BE2C (cell line): ENCODE data around the gene FYTTD1.

Experiments
- DNase-seq: peaks from one replicate; pipeline ENCODE4 v3.0.0-alpha.2; 2020
- H3K27me3 ChIP-seq: fragments of 250-450 bp; sonication (Bioruptor Pico); 2 replicates; pipeline ENCODE4 v1.5.1; 2020; ENCODE audit warnings: mild to moderate bottlenecking
- H3K36me3 ChIP-seq: fragments of 250-450 bp; sonication (Bioruptor Pico); 2 replicates; pipeline ENCODE4 v1.5.1; 2020; ENCODE audit warnings: mild to moderate bottlenecking
- H3K4me1 ChIP-seq: fragments of 250-450 bp; sonication (Bioruptor Pico); 2 replicates; pipeline ENCODE4 v1.5.1; 2020
- H3K4me3 ChIP-seq: 2 replicates; pipeline ENCODE4 v1.5.1; 2011; ENCODE audit warnings: low read depth, low read length
- H3K9me3 ChIP-seq: fragments of 250-450 bp; sonication (Bioruptor Pico); 2 replicates; pipeline ENCODE4 v1.5.1; 2020
- TF ChIP-seq, protein P1 (sequence below): IDR thresholded peaks from 2 replicates; pipeline ENCODE4 v1.5.1; 2012; ENCODE audit warnings: mild to moderate bottlenecking, low read depth, low read length

FYTTD1 gene

GRCh38 chr3:197736491-197737318 lies 13.0 kb upstream of the FYTTD1 start, which contains the start of gene RUBCN:
Gene RUBCN, minus strand, starts transcription at chr3:197736904. Its CDS starts 185 bp downstream, at chr3:197736719.
- peak within 1 kb of the TSS; percentile 74 for H3K4me3 ChIP-seq
- H3K4me1 ChIP-seq: no peaks in the 10 kb centered on the region

DNA sequence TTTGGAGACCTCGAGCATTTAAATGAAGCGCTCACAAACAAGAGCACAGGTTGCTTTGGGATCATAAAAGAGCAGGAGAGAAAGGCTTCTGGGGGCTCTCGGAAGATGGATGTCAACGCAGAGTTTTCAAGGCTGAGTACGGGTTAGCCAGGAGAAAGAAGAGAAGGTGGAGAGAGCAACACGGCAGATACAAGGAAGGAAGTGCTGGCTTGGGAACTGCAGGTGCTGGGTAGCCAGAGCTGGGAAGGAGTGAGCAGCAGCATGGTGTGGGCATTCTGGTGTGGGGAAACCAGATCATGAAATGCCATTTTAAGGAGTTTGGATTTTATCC lies 12.4 kb upstream of the FYTTD1 start:
- Histone ChIP-seq H3K36me3 (no peaks in the 10 kb centered on the region), H3K4me3 (peak overlapping the region; percentile 74), H3K9me3 (no peaks in the 10 kb centered on the region), H3K4me1 (no peaks in the 10 kb centered on the region), H3K27me3 (no peaks in the 10 kb centered on the region)
- TF ChIP-seq, protein P1, sequence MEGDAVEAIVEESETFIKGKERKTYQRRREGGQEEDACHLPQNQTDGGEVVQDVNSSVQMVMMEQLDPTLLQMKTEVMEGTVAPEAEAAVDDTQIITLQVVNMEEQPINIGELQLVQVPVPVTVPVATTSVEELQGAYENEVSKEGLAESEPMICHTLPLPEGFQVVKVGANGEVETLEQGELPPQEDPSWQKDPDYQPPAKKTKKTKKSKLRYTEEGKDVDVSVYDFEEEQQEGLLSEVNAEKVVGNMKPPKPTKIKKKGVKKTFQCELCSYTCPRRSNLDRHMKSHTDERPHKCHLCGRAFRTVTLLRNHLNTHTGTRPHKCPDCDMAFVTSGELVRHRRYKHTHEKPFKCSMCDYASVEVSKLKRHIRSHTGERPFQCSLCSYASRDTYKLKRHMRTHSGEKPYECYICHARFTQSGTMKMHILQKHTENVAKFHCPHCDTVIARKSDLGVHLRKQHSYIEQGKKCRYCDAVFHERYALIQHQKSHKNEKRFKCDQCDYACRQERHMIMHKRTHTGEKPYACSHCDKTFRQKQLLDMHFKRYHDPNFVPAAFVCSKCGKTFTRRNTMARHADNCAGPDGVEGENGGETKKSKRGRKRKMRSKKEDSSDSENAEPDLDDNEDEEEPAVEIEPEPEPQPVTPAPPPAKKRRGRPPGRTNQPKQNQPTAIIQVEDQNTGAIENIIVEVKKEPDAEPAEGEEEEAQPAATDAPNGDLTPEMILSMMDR: no peak
- no peak for DNase-seq

More at GRCh38 chr3:197736491-197737318, 13.0 kb upstream of the FYTTD1 start, which contains the start of gene RUBCN:
- Histone ChIP-seq H3K27me3 (no peaks in the 10 kb centered on the region), H3K9me3 (no peaks in the 10 kb centered on the region), H3K36me3 (no peaks in the 10 kb centered on the region)
- TF ChIP-seq, protein P1: no peak
- DNase-seq: peak; percentile 97

GRCh38 chr3:197737749-197738462 lies 11.8 kb upstream of the FYTTD1 start:
- TF ChIP-seq, protein P1: no peak

DNA sequence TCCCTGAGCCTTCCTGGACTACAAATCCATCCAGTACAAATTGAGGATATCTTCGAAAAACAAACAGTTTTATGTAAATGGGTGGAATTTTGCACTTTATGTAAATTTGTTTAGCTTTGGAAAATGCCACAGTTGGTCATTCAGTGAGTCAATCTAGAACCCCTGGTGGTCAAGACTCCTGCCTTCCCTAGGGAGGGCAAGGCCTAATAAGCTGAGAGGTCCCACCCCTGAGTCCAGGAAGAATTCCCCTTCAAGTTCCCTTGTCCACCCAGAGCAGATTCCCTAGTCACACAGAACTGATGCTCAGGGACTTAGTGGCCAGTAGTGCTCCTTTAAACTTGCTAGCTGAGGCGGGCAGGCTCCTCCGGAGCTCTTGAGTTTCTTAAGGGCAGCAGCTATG lies 6.9 kb upstream of the FYTTD1 start:
- TF ChIP-seq, protein P1: no peak
- no peaks in the 10 kb centered on the region for H3K27me3 ChIP-seq
- H3K4me3 ChIP-seq: no peak overlapping the region
- no peaks in the 10 kb centered on the region for H3K36me3 ChIP-seq
- DNase-seq: no peak
- H3K4me1 ChIP-seq: no peaks in the 10 kb centered on the region
- H3K9me3 ChIP-seq: no peaks in the 10 kb centered on the region

More at GRCh38 chr3:197737749-197738462, 11.8 kb upstream of the FYTTD1 start:
- no peaks in the 10 kb centered on the region for H3K27me3 ChIP-seq
- peak overlapping the region; percentile 74 for H3K4me3 ChIP-seq
- no peaks in the 10 kb centered on the region for H3K9me3 ChIP-seq
- H3K4me1 ChIP-seq: no peaks in the 10 kb centered on the region
- no peaks in the 10 kb centered on the region for H3K36me3 ChIP-seq
- no peak for DNase-seq

DNA sequence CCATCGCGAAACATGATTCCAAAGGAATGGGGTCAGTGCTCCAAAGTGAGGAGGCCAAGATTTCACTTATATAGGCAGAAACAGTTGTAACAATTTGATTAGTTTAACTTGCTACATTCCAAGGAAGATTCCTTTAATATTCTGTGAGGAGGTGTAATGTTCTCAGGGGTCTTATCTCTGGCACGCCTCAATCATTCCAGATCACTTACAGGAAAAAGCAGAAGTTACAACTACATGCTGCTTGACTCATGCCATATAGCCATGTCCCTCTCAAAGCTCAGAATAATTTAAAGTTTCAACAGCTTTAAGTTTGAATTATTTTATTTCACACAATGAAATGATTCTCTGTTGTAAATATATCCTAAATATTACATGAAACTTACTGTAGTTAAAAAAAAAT lies 3.5 kb upstream of the FYTTD1 start:
- no peaks in the 10 kb centered on the region for H3K4me1 ChIP-seq
- TF ChIP-seq, protein P1: no peak
- no peaks in the 10 kb centered on the region for H3K9me3 ChIP-seq
- H3K36me3 ChIP-seq: peaks cover 3% of the 10 kb centered on the region; the same call in 1 of the 2 replicates
- DNase-seq: no peak
- H3K27me3 ChIP-seq: no peaks in the 10 kb centered on the region
- no peak overlapping the region for H3K4me3 ChIP-seq

DNA sequence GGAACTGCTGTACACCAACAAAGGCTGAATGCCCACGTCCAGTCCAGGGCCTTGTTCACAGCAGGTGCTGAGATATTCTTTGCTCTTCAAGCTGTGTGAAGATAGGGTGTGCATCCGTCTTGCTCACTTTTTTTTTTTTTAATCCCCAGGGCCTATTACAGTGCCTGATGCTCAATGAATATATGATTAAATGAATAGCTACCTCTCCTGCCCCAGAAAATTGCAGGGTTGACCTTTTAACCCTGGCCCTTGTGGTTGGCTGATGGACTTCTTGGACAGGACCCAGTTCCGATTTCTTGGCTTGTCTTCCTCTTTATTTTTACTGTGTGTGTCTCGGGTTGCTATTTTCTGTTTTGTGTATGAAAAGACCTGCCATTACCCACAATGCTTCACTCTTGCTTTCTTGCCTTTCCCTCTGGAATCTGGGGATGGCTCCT lies 2.9 kb upstream of the FYTTD1 start:
- Histone ChIP-seq H3K36me3 (peaks cover 3% of the 10 kb centered on the region; the same call in 1 of the 2 replicates), H3K9me3 (no peaks in the 10 kb centered on the region), H3K4me1 (no peaks in the 10 kb centered on the region), H3K27me3 (no peaks in the 10 kb centered on the region), H3K4me3 (no peak overlapping the region)
- TF ChIP-seq, protein P1: no peak
- DNase-seq: no peak
